ENCODE measurements around the gene CAV3. TPM values are rescaled to one million over a fixed set of nuclear protein-coding genes. Genes with fewer than 3 reads are reported as not detected.

CAV3 gene
- total and polyA plus RNA-seq, 9 of the 15 experiments (the other 6 are each of a cell fraction or from before 2014, with no cell fraction given) = not detected

DNA sequence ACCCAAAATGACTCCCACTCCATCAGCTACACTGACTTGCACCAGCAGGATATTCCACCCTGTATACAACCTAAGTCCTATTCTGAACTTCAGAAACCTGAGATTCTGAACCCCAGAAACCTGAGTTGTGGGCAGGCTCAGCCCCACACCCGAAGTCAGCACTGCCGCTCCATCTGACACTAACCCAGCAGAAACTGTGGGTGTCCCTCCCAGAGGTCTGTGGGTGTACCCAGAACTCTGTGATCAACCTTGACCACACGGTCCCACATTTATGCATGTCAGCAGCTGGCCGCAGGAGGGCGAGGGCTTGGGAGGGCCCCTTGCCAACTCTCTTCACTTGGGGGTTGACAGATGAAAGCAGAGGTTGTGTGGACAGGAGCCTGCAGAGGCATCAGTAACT, 26.5 kb downstream of the CAV3 start:
- intact Hi-C loops (cut with micrococcal nuclease) (no loop called here), in situ Hi-C loops (cut with MboI) (no loop called here)
- Histone ChIP-seq H3K4me3 (no peak overlapping the region), H3K36me3 (ENCODE audit: control insufficient read depth, insufficient read depth, low read length) (no peaks in the 10 kb centered on the region), H4K20me1 (replicated peaks; ENCODE audit: control insufficient read depth, insufficient read depth, low read length) (peaks cover 5% of the 10 kb centered on the region; the same call in 1 of the 2 replicates), H3K4me2 (ENCODE audit: insufficient read depth, low read length) (no peak overlapping the region), H3K4me1 (replicated peaks in 1 of 2; ENCODE audit: control insufficient read depth in 2 of 2, insufficient read depth in 2 of 2, low read length in 2 of 2) (no peaks in the 10 kb centered on the region), H3K79me2 (ENCODE audit: control insufficient read depth, insufficient read depth, low read length) (no peaks in the 10 kb centered on the region), H3K27ac (ENCODE audit: extremely low read depth, low read depth, low read length) (no peak overlapping the region), H3K9ac (ENCODE audit: insufficient read depth in 1 of 2, low read depth in 2 of 2, low read length in 2 of 2) (no peak overlapping the region), H3K9me3 (replicated peaks; ENCODE audit: control insufficient read depth, insufficient read depth, low read depth, low read length) (no peaks in the 10 kb centered on the region), H3K9me1 (ENCODE audit: control insufficient read depth, insufficient read depth, low read length) (no peaks in the 10 kb centered on the region), H3K27me3 (ENCODE audit: control insufficient read depth in 2 of 2, insufficient read depth in 2 of 2, low read length in 2 of 2) (peaks cover 26 to 68% of the 10 kb centered on the region in 2 experiments; a peak in 4 of 5 replicates), H2AFZ (ENCODE audit: low read depth, low read length) (no peak overlapping the region)
- ATAC-seq (no peak), FAIRE-seq (no peak), DNase-seq (ENCODE audit: extremely low read depth in 1 of 4, low spot score in 3 of 4) (no peak)
- ChIA-PET POLR2A (interaction anchor here (0.7 to 0.9 kb wide), 2 partner anchors 13 to 156 kb away, joined by 3 read pairs; no protein-coding TSS in a partner anchor), CTCF (ENCODE audit: low intra/inter-chr PET ratio) (no interaction called here)
- no TSS peak for BruUV-seq (replicated peaks)
- 4% methylated on average over 5 of the region's 5 CpGs for WGBS (ENCODE audit: insufficient coverage, low coverage, missing lambda C conversion rate)
- no peak for TF ChIP-seq GTF2A2 (tag; IDR thresholded peaks at IDR 0.05)
- TF ChIP-seq FOXM1 (IDR thresholded peaks at IDR 0.05; ENCODE audit: low read depth) = no peak
- no peak for TF ChIP-seq FOXM1 (CRISPR knock-in tag; IDR thresholded peaks at IDR 0.05; ENCODE audit: low read depth)
- no peak for TF ChIP-seq ARID1B (IDR thresholded peaks at IDR 0.05)
- TF ChIP-seq, protein P1, sequence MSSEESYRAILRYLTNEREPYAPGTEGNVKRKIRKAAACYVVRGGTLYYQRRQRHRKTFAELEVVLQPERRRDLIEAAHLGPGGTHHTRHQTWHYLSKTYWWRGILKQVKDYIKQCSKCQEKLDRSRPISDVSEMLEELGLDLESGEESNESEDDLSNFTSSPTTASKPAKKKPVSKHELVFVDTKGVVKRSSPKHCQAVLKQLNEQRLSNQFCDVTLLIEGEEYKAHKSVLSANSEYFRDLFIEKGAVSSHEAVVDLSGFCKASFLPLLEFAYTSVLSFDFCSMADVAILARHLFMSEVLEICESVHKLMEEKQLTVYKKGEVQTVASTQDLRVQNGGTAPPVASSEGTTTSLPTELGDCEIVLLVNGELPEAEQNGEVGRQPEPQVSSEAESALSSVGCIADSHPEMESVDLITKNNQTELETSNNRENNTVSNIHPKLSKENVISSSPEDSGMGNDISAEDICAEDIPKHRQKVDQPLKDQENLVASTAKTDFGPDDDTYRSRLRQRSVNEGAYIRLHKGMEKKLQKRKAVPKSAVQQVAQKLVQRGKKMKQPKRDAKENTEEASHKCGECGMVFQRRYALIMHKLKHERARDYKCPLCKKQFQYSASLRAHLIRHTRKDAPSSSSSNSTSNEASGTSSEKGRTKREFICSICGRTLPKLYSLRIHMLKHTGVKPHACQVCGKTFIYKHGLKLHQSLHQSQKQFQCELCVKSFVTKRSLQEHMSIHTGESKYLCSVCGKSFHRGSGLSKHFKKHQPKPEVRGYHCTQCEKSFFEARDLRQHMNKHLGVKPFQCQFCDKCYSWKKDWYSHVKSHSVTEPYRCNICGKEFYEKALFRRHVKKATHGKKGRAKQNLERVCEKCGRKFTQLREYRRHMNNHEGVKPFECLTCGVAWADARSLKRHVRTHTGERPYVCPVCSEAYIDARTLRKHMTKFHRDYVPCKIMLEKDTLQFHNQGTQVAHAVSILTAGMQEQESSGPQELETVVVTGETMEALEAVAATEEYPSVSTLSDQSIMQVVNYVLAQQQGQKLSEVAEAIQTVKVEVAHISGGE (CRISPR knock-in tag; IDR thresholded peaks at IDR 0.05) = no peak
- no peak for TF ChIP-seq SETDB1 (IDR thresholded peaks at IDR 0.05; ENCODE audit: low read length)
- TF ChIP-seq, protein P2, sequence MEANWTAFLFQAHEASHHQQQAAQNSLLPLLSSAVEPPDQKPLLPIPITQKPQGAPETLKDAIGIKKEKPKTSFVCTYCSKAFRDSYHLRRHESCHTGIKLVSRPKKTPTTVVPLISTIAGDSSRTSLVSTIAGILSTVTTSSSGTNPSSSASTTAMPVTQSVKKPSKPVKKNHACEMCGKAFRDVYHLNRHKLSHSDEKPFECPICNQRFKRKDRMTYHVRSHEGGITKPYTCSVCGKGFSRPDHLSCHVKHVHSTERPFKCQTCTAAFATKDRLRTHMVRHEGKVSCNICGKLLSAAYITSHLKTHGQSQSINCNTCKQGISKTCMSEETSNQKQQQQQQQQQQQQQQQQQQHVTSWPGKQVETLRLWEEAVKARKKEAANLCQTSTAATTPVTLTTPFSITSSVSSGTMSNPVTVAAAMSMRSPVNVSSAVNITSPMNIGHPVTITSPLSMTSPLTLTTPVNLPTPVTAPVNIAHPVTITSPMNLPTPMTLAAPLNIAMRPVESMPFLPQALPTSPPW (CRISPR knock-in tag; IDR thresholded peaks at IDR 0.05) = no peak
- TF ChIP-seq ARHGAP35 (IDR thresholded peaks at IDR 0.05; ENCODE audit: partially characterized antibody) = no peak
- TF ChIP-seq, protein P3, sequence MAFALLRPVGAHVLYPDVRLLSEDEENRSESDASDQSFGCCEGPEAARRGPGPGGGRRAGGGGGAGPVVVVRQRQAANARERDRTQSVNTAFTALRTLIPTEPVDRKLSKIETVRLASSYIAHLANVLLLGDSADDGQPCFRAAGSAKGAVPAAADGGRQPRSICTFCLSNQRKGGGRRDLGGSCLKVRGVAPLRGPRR (CRISPR knock-in tag; IDR thresholded peaks at IDR 0.05) = no peak
- no peak for TF ChIP-seq POLR2H (tag; IDR thresholded peaks at IDR 0.05; ENCODE audit: low read depth)
- TF ChIP-seq MAFK (IDR thresholded peaks at IDR 0.05; ENCODE audit: low read length) = no peak
- TF ChIP-seq, protein P4, sequence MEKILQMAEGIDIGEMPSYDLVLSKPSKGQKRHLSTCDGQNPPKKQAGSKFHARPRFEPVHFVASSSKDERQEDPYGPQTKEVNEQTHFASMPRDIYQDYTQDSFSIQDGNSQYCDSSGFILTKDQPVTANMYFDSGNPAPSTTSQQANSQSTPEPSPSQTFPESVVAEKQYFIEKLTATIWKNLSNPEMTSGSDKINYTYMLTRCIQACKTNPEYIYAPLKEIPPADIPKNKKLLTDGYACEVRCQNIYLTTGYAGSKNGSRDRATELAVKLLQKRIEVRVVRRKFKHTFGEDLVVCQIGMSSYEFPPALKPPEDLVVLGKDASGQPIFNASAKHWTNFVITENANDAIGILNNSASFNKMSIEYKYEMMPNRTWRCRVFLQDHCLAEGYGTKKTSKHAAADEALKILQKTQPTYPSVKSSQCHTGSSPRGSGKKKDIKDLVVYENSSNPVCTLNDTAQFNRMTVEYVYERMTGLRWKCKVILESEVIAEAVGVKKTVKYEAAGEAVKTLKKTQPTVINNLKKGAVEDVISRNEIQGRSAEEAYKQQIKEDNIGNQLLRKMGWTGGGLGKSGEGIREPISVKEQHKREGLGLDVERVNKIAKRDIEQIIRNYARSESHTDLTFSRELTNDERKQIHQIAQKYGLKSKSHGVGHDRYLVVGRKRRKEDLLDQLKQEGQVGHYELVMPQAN (IDR thresholded peaks at IDR 0.05; ENCODE audit: borderline replicate concordance) = no peak
- no peak for TF ChIP-seq FOS (IDR thresholded peaks at IDR 0.05; ENCODE audit: extremely low read depth, insufficient read length)
- TF ChIP-seq ZNF445 (CRISPR knock-in tag; IDR thresholded peaks at IDR 0.05; ENCODE audit: low read depth) = no peak
- no peak for TF ChIP-seq ZNF644 (tag; IDR thresholded peaks at IDR 0.05; ENCODE audit: low read depth)
- no peak for TF ChIP-seq ZNF239 (CRISPR knock-in tag; IDR thresholded peaks at IDR 0.05)
